GM19043 (cell line): Measurements from ENCODE around the gene CNTNAP2.
"Not testable (repeated sequence)": the region's sequence is repeated elsewhere in the genome, so short reads cannot be mapped to it uniquely, and the experiment has no call there.

Experiments used
- ATAC-seq: cut with Tn5 transposase; IDR thresholded peaks from one replicate; pipeline ENCODE4 v1.9.1; 2021; ENCODE audit warnings: low read depth; ENCODE audit not compliant: unreplicated experiment

CNTNAP2 gene

DNA sequence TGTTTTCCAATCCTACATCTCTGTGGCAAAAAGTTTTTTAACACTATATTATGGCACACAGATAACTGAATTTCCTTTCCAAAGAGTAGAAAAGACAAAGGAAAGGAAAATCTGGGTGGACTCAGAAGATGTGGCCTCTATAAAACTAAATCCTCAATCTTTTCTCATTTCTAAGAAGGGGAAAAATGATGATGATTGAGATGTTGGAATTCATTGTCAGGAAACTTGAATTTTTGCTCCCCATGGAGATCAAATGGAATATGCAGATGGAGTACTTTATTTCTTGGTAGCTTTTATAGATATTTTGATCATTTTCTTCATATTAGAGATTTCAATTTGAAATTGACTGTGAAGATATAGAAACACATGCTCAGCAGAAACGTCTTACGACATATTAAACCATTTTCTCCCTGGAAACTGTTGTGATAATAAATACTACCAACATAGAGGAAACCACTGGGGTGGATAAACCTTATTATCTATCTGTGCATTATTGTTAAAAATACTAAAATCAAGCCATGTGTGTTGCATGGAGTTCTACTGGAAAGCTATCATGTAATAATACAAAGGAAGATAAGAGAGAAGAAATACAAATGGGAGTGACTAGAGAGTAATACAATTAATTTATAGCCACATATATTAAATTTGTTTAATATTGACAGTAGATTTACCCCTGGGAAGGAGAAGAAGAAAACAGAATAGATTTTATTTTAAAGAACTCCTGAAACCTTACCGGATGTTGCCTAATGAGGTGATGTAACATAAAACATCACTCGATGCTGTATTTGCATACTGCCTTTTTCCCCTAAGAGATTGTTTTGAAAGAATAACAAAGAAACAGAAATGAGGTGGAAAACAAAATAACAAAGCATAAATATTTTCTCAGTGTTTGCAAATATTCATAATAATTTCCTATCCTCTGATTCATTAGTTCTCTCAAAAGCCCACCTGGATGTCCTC is 1542.7 kb downstream of the CNTNAP2 start:
- ATAC-seq, result no peak

- ATAC-seq, result no peak
Measured at GRCh38 chr7:147664541-147664940, 1547.9 kb downstream of the CNTNAP2 start.

- no peak for ATAC-seq
Measured at GRCh38 chr7:147670759-147671158, 1554.2 kb downstream of the CNTNAP2 start.

DNA sequence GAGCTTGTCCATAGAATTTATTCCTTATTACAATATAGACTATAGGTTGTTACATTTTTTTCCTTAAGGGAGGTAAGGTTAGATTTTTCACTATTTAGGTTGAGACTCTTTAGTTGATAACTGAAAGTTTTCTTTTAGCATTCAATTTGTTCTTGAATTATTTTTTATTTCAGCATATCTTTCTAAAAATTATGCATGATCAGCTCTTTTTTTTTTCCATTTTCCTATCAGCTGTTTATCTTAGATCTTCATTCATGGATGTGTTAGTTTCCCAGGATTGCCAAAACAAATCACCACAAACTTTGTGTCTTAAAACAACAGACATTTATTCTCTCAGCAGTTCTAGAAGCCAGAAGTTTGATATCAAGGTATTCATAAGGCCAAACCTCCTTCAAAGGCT is 1558.1 kb downstream of the CNTNAP2 start:
- no peak for ATAC-seq

GRCh38 chr7:147678943-147679342 is 1562.3 kb downstream of the CNTNAP2 start:
- no peak for ATAC-seq

DNA sequence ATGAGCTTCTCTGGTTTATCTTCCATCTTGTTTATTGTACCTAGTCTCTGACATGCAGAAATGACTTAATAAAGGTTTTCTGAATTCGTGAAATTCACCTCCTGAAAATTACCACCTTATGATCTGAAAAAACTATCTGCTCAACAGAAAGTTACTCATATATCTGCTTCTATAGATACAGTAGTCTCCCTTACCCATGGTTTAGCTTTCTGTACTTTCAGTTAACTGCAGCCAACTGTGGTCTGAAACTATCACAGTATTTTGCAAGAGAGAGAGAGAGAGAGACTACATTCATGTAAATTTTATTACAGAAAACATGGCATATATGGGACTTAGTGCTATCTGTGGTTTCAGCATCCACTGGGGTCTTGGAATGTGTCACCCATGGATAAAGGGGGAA is 1564.9 kb downstream of the CNTNAP2 start:
- ATAC-seq, result no peak

- ATAC-seq, result no peak
Measured at GRCh38 chr7:147700702-147701101, 1584.1 kb downstream of the CNTNAP2 start.

- ATAC-seq, result no peak
Measured at GRCh38 chr7:147707926-147708325, 1591.3 kb downstream of the CNTNAP2 start.

GRCh38 chr7:147708871-147709270 is 1592.3 kb downstream of the CNTNAP2 start:
- no peak for ATAC-seq

GRCh38 chr7:147711447-147711846 is 1594.8 kb downstream of the CNTNAP2 start:
- no peak for ATAC-seq

DNA sequence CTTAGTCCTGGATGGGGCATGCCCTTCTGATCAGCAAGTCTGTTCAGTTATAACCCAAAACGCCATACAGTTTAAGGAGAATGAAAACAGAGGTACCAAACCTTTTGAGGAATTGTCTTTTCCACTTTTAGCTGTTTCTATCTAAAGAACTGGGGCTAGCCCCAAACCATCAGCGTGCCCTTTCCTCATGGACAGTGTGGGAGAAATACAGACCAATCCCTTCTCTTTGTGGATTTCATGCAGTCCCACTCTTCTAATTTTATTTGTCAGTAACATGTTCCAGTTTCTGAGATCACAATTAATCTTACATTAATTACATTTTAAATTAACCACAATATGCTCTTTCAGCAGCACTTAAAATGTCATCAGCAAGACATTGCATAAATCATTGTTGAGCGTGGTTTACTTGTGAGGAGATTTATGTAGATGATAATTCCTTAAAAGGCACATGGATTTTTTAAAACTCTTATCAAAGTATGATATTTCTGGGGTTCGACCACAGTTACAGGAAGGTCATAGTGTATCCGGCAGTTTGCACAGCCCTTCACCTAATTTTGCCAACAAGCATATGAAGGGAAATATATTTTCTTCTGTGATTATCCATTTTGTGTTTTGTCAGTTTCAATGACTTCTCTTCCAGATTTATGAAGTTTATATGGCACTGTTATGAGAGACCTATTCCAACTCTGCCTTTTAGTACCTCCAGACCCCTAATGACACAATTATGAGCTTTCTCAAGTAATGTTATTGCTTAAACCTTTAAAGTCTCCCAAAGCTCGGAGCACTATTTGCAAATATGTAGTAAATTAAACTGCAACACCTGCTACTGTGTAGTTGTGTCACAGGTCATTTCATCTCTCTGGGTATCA is 1605.6 kb downstream of the CNTNAP2 start:
- no peak for ATAC-seq

- no peak for ATAC-seq
Measured at GRCh38 chr7:147723536-147723935, 1606.9 kb downstream of the CNTNAP2 start.

- no peak for ATAC-seq
Measured at GRCh38 chr7:147731311-147731710, 1614.7 kb downstream of the CNTNAP2 start.

- ATAC-seq, result not testable (repeated sequence)
Measured at GRCh38 chr7:147737559-147738214, 1621.1 kb downstream of the CNTNAP2 start.

- no peak for ATAC-seq
Measured at GRCh38 chr7:147742301-147742700, 1625.7 kb downstream of the CNTNAP2 start.

DNA sequence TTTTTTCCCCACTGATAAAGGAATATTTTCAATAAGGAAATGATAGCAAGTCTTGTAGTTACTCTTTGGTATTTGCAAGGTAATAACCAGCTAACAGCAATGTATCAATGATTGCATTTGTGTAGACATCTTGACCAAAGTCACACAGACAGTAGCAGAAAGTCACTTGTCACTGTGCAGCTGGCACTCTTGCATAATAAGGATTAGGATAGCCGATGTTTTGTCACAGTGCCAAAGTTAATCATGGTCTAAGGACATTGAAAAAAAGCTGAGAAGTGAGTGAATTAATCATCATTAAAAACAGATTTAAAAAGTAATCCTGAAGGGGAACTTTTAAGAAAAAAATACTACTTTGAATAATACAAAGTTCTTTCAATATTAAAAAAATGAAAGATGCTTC is 1639.7 kb downstream of the CNTNAP2 start:
- no peak for ATAC-seq

DNA sequence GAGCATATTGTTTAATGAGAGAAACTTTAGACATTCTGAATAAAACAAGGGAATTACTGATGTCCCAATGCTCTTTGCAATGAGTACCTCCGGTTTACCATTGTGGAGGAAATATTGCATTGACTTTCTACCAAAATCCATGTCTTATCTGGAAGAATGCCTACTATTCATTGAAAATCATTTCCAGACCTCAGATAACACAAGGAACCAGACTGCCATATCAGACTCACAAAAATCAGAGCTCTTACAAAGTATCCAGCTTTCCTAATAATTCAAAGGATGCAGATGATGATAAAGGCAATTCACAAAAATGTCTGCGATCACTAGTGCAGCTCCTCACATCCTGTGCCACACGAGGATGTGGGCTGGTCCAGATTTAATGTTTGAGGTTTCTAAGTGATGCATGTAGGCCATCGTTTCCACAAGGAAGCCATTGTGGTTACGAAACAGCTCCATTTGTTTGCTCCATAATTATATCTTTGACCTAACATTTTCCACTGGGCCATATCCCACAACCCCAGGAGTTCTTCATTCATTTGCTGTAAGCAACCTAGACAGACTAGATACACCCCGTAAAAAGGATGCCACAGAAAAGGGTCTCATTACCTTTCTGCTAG is 1642.8 kb downstream of the CNTNAP2 start:
- no peak for ATAC-seq

GRCh38 chr7:147765301-147765700 is 1648.7 kb downstream of the CNTNAP2 start:
- no peak for ATAC-seq

DNA sequence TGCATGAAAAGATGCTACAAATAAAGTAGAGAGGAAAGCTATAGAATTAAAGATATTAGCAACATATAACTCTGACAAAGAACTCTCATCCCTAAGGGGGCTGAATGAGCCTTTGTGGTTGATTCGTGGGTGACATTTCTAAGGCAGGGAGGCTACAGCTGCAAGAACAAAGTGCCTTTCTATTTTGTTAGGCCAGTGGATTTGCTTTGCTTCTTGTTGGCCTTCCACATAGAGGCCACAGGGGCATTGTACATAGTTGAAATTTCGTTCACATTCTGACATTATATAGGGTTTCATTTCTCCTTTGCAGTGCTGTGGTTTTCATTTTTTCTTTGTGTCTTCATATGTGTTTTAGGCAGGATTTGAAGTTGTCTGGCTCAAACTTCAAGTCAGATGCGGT is 1654.7 kb downstream of the CNTNAP2 start:
- no peak for ATAC-seq

DNA sequence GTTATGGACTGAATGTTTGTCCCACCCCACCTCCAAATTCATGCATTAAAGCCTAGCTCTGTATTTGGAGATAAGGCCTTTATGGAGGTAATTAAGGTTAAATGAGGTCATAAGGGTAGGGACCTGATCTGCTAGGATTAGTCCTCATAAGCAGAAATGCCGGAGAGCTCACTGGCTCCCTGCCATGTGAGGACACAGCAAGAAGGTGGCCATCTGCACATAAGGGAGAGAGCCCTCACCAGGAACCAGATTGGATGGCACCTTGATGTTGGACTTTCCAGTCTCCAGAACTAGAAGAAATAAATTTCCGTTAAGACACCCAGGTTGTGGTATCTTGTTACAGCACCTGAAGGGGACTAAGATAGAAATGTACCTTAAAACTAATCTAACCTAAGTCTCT is 1657.9 kb downstream of the CNTNAP2 start:
- ATAC-seq, result no peak
